WI38 (cell line): ENCODE measurements around the gene RAB4B.

Experiments used
- H3K4me3 ChIP-seq: 2 replicates; pipeline ENCODE4 v1.5.1; 2011; ENCODE audit warnings: low read depth, mild to moderate bottlenecking, control low read depth, low read length
- TF ChIP-seq, protein P1 (sequence below): IDR thresholded peaks from 2 replicates; pipeline ENCODE4 v1.5.1; 2012; ENCODE audit warnings: low read depth, mild to moderate bottlenecking, control low read depth, low read length

RAB4B gene

GRCh38 chr19:40798683-40799557 is 20.9 kb downstream of the RAB4B start, which contains the start of gene EGLN2:
EGLN2 (plus strand) TSS chr19:40799191; CDS start chr19:40800573, 1,382 bp downstream.
- TF ChIP-seq, protein P1, sequence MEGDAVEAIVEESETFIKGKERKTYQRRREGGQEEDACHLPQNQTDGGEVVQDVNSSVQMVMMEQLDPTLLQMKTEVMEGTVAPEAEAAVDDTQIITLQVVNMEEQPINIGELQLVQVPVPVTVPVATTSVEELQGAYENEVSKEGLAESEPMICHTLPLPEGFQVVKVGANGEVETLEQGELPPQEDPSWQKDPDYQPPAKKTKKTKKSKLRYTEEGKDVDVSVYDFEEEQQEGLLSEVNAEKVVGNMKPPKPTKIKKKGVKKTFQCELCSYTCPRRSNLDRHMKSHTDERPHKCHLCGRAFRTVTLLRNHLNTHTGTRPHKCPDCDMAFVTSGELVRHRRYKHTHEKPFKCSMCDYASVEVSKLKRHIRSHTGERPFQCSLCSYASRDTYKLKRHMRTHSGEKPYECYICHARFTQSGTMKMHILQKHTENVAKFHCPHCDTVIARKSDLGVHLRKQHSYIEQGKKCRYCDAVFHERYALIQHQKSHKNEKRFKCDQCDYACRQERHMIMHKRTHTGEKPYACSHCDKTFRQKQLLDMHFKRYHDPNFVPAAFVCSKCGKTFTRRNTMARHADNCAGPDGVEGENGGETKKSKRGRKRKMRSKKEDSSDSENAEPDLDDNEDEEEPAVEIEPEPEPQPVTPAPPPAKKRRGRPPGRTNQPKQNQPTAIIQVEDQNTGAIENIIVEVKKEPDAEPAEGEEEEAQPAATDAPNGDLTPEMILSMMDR = no peak
- H3K4me3 ChIP-seq = peak within 1 kb of the TSS; percentile 87

DNA sequence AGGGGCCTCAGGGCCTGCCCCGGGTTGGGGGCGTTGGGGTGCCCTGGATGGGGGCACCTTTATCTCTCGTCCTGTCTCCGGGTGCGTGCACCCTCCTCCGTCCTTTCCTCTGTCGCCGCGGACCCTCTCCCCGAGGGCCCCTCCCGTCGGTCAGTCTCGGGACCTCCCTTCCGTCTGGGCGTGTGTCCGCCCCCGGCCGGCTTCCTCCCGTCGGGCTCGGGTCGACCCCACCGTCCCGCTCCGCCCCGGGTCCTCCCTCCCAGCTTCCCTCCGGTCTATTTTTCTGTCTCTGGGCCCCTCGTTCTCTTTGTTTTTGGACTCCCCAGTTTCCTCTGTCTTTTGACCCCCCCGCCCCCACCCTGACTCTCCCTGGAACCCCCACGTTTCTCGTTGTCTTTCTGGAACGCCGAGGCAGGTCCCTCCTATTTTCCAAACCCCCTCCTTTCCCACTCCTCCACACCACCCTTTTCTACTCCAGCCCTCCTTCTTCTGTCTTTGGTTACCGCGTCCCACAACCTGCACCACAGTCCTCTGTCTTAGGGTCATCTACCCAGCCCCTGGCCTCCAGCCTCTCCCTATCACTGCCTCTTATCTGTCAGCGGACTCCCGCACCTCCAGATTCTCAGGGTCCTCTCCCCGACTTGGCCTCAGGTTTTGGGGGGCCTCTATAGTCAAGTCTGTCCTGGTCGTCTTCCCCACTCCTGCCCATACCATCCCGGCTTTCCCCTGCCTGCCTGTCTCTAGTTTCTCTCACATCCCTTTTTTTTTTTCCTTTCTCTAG is 21.7 kb downstream of the RAB4B start:
- H3K4me3 ChIP-seq = peak overlapping the region; percentile 87
- TF ChIP-seq, protein P1 = no peak

DNA sequence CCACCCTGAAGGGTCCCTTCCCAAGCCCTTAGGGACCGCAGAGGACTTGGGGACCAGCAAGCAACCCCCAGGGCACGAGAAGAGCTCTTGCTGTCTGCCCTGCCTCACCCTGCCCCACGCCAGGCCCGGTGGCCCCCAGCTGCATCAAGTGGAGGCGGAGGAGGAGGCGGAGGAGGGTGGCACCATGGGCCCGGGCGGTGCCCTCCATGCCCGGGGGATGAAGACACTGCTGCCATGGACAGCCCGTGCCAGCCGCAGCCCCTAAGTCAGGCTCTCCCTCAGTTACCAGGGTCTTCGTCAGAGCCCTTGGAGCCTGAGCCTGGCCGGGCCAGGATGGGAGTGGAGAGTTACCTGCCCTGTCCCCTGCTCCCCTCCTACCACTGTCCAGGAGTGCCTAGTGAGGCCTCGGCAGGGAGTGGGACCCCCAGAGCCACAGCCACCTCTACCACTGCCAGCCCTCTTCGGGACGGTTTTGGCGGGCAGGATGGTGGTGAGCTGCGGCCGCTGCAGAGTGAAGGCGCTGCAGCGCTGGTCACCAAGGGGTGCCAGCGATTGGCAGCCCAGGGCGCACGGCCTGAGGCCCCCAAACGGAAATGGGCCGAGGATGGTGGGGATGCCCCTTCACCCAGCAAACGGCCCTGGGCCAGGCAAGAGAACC is 22.4 kb downstream of the RAB4B start:
- H3K4me3 ChIP-seq = peak overlapping the region; percentile 87
- TF ChIP-seq, protein P1 = no peak

GRCh38 chr19:40800997-40801377 is 22.9 kb downstream of the RAB4B start:
- peak overlapping the region; percentile 17; the same call in 1 of the 2 replicates for H3K4me3 ChIP-seq

DNA sequence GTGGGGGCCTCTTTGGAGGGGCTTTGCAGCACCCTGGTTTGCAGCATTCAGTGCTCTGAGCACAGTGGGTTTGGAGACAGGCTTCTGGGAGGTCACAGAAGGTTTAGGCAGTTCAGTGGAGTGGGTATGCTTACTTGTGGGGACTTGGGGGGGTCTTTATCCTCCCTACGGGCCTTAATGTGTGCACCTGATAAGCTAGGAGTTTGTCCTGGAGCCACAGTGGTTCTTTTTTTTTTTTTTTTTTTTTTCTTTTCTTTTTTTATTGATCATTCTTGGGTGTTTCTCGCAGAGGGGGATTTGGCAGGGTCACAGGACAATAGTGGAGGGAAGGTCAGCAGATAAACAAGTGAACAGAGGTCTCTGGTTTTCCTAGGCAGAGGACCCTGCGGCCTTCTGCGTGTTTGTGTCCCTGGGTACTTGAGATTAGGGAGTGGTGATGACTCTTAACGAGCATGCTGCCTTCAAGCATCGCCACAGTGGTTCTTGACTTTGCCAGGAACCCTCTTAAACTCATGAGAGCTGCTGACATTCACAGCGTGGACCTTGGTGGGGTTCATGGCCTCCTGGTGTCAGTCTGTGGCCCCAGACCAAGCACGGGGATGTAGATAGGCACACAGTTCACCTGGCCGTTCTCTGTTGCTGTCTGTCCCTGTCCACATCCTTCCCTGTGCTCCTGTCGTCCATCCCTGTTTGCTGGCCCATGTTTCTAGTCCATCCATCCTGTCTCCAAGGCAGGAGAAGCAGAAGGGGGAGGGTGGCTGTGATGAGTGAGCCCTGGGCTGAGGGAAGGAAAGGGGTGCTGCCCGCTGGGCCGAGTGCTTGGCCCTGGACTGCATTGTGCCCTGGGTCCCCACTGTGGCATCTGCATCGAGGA is 23.6 kb downstream of the RAB4B start:
- H3K4me3 ChIP-seq = 0 out of 2 replicates have a peak overlapping the region, but pooled peaks have one; percentile 17
- TF ChIP-seq, protein P1 = no peak

More at GRCh38 chr19:40800997-40801377, 22.9 kb downstream of the RAB4B start:
- TF ChIP-seq, protein P1 = no peak
